Renal cortical epithelial cell (primary cell): ENCODE results near the gene MAN2A2. TPM values are rescaled to one million over a fixed set of nuclear protein-coding genes. Genes with fewer than 3 reads are reported as not detected.
A peak's percentile ranks its signal among the peaks of the same experiment; 100 is the strongest.

ENCODE experiments used
- DNase-seq: peaks from one replicate; pipeline ENCODE4 v3.0.0-alpha.2; 2011; ENCODE audit warnings: low read depth
- total RNA-seq: library from RNA; depleted of rRNA; stranded (reverse); fragments of >200 nt; gene quantifications from 2 replicates; pipeline ENCODE4 v1.2.3, GENCODE V29; 2014

The MAN2A2 gene
- total RNA-seq, 1 donor from 2014 or later, result 31.3 TPM

GRCh38 chr15:90942354-90943120, 39.4 kb downstream of the MAN2A2 start:
- DNase-seq, result no peak

GRCh38 chr15:90945091-90945490, 42.0 kb downstream of the MAN2A2 start:
- DNase-seq, result no peak

GRCh38 chr15:90946538-90946937, 43.4 kb downstream of the MAN2A2 start:
- DNase-seq, result no peak

- DNase-seq, result no peak
Observed at GRCh38 chr15:90946941-90947576, 44.0 kb downstream of the MAN2A2 start.

- no peak for DNase-seq
Observed at GRCh38 chr15:90947577-90948357, 44.7 kb downstream of the MAN2A2 start.

- DNase-seq, result no peak
Observed at GRCh38 chr15:90948506-90948905, 45.4 kb downstream of the MAN2A2 start.

- DNase-seq, result no peak
Observed at GRCh38 chr15:90949979-90950675, 47.0 kb downstream of the MAN2A2 start.

- no peak for DNase-seq
Observed at GRCh38 chr15:90950676-90951075, 47.6 kb downstream of the MAN2A2 start.

GRCh38 chr15:90952901-90953677, 50.0 kb downstream of the MAN2A2 start:
- DNase-seq, result no peak

GRCh38 chr15:90953947-90954711, 51.0 kb downstream of the MAN2A2 start:
- DNase-seq, result no peak

GRCh38 chr15:90954712-90955623, 51.9 kb downstream of the MAN2A2 start, which contains the start of gene RCCD1:
RCCD1 (plus strand) TSS chr15:90954884; CDS start chr15:90956735, 1,851 bp downstream.
- DNase-seq, result peak; percentile 89

GRCh38 chr15:90955624-90956273, 52.6 kb downstream of the MAN2A2 start:
- no peak for DNase-seq

GRCh38 chr15:90956274-90957030, 53.4 kb downstream of the MAN2A2 start:
- DNase-seq, result peak; percentile 33

GRCh38 chr15:90957031-90957790, 54.1 kb downstream of the MAN2A2 start:
- no peak for DNase-seq

GRCh38 chr15:90957791-90958190, 54.7 kb downstream of the MAN2A2 start:
- no peak for DNase-seq

- no peak for DNase-seq
Observed at GRCh38 chr15:90959028-90959595, 56.0 kb downstream of the MAN2A2 start.

GRCh38 chr15:90959894-90960293, 56.8 kb downstream of the MAN2A2 start:
- no peak for DNase-seq
